NCI-H1092 (cell line): ENCODE measurements around the gene RELCH.

Experiments used
- DNase-seq: peaks from one replicate; lab custom pipeline; 2025; lab: John Stamatoyannopoulos, UW

The RELCH gene

DNA sequence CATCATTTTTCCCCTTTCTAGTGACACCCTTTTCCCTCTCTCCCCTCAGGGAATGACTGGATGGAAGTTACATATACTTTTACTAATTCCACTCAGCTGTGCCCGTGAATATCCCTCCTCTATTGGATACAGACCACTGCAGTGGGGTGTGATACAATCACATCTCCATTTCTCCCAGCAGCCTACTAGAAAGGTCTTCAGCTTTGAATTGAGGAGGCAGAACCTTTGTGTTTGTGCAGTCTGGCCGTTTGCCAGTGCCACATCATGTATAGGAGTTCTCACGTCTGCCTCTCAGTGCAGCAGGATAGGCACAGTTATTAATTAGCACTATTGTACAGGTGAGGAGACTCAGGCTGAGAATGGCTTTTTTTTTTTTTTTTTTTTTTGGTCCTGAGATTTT, 154.4 kb downstream of the RELCH start:
- peak; percentile 58 for DNase-seq

- DNase-seq, result no peak
Measured at GRCh38 chr18:62342884-62343283, 155.8 kb downstream of the RELCH start.

DNA sequence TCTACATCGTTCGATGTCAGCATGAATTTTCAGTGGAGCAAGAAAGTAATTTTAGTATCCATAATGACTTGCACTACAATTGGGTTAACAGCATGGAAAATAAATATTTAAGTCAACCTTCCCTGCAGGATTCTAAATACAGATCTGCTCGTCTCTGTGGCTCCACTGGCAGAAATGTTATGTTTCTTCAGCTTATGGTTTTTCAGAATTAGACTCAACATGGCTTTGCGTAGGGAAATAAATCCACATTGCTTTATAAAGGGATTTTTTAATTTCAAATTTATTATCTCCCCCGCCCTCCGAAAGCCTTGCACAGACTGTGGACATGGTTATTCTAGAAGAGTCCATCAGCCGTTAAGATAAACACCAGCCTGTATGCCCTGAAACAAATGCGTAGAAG, 156.3 kb downstream of the RELCH start:
- no peak for DNase-seq

DNA sequence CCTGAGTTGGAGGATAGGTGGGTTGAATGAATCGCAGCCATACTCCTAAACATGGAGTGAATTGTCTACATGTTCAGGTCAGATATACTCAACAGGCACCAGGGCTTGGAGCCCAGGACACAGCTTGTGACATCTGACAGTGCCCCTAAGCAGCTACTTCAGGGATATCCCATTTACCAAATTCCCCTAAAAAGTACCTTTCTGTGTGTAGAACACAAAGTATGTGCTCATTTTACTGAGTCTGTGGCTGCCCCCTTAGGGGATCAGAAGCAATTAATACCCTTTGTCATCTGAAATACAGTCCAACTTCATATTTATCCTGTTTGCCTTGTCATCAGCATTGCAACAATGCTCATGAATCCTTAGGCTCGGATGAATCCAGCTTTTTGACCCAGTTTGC, 158.9 kb downstream of the RELCH start:
- DNase-seq, result no peak

DNA sequence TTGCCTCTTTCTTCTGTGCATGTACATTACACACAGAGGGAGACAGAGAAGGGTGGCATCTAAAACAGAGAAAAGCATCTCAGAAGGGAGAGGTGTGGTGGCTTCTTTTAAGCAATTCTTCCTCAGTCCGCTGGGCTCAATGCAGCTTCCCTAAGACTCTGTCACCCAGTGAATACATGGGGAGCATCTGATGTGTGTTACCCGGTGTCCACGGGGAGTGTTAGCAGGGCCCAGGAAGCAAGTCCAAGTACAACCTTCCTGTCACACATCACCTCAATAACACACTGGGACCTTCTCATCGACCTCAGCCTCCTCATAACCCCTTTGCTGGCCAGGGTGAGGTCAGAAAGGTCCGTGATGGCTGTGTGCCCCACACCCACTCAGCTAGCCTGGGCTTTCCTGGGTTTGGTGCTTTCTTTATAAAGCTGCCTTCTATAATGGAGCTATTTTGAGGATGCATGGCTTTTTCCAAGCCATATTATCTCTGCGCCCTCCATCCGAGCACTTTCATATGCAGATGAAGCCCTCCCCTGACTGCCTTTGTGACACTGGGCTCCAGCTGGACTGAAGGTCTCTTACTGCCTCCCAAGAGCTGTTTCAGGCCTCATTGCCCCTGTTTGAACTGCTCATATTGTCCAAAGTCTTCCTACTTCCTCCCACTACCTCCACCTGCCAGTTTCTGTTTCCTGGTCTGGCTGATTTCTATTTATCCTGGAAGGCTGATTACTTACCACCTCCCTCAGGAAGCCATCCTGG, 159.5 kb downstream of the RELCH start:
- DNase-seq, result peak; percentile 34

GRCh38 chr18:62347089-62347506, 160.0 kb downstream of the RELCH start:
- no peak for DNase-seq

DNA sequence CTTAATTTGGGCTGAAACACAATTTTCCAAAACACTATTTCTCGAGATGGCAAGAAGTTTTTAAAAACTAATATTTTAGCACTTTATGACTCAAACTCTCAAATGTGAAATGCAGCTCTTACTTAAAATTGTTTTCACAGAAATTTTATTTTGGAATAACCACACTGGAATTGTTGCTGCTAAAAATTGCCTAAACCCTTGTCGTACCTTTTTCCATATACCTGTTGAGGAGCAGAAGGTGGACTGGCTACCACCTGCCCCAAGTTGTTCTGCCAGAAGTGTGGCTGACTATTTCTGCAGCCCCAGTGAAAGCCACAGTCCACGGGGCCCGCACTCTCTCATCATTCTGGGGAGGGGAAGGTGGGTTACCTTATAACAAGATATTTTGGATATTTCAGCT, 161.4 kb downstream of the RELCH start:
- no peak for DNase-seq

- DNase-seq, result no peak
Measured at GRCh38 chr18:62353170-62353569, 166.1 kb downstream of the RELCH start.

DNA sequence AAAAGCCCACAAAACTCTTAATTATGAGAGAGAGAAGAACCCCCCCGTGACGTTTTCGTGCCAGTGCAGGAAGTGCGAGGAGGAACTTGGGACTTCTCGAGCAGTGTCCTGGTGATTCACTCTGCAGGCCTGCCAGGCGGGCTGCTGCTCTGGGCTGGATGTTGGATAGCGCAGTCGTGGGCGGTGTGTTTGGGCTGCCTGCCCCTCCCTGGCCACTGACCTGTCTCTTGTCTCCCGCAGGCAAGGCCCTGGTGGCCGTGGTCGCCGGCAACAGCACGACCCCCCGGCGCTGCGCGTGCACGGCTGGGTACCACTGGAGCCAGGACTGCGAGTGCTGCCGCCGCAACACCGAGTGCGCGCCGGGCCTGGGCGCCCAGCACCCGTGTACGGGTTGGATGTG, 167.1 kb downstream of the RELCH start:
- no peak for DNase-seq

- no peak for DNase-seq
Measured at GRCh38 chr18:62357079-62357719, 170.1 kb downstream of the RELCH start.
